ENCODE measurements around the gene TMEM222.
A peak's percentile ranks its signal among the peaks of the same experiment; 100 is the strongest.
"Not testable (repeated sequence)": the region's sequence is repeated elsewhere in the genome, so short reads cannot be mapped to it uniquely, and the experiment has no call there.

Gene TMEM222

DNA sequence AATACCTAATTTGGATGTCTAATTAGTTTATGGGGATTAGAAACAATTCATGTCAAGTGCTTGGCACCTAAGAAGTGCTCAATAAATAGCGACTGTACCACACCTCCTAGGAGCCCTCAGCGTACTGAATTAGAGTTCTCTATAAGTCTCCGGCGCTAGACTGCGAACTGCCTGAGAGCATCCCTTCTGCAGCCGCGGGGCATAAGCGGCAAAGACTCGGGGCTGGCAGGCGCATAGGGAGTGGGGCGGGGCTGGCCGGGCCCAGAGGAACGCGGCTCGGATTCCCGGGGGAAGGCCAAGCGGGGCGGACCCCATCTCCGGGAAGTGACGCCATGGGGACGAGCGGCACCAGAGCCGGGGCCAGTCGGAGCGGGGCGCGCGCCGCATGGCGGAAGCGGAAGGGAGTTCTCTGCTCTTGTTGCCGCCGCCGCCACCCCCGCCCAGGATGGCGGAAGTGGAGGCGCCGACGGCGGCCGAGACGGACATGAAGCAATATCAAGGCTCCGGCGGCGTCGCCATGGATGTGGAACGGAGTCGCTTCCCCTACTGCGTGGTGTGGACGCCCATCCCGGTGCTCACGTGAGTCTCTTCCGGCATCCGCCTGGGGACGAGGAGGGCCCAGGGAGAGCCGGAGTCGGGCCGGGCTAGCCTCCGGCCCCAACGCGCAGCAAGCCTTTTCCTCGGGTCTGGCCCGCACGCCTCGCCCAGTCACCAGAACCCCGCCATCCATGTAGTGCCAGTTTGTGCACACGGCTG lies at the start of gene TMEM222:
Gene TMEM222 (plus strand): TSS at position 351 of the 756 bp plus-strand sequence. CDS start 35 bp downstream, at position 386.
- DNase-seq, result peak; percentile 97

GRCh38 chr1:27274204-27274603 lies 47.8 kb upstream of the TMEM222 start:
- no peak for DNase-seq

GRCh38 chr1:27275696-27276095 lies 46.3 kb upstream of the TMEM222 start:
- DNase-seq, result no peak

DNA sequence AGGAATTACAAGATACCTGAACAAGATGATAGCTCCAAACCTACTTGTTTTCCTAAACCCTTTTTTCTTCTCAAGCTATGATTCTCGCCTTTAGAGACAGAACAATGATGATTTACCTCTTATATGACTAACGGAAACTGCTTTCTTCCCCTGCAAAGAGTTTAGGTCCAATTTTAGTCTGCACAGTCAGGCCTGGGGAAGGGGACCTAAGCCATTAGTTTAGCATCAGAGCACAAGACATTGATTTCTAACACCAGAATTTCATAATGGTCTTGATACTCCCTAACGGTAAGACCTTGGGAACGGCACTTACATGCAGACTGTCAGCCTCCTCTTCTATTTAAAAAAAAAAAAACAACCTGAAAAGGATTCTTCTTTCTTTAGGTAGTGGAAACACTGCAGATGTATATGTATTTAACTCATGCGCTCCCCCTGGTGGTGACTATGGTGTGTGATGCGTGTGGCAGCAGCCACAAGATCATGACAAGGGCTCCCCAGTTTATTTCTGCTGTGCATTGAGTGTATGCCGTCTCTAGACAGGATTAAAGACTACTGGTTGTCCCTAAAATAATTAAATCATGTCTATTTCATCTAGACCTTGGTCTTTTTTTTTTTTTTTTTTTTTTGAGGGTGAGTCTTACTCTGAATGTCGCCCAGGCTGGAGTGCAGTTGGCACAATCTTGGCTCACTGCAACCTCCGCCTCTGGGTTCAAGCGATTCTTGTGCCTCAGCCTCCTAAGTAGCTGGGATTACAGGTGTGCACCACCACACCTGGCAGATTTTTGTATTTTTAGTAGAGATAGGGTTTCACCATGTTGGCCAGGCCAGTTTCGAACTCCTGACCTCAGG lies 37.3 kb upstream of the TMEM222 start:
- DNase-seq, result peak; percentile 61

GRCh38 chr1:27285274-27285660 lies 36.7 kb upstream of the TMEM222 start:
- DNase-seq, result no peak

- DNase-seq, result not testable (repeated sequence)
Observed at GRCh38 chr1:27285821-27286220, 36.1 kb upstream of the TMEM222 start.

DNA sequence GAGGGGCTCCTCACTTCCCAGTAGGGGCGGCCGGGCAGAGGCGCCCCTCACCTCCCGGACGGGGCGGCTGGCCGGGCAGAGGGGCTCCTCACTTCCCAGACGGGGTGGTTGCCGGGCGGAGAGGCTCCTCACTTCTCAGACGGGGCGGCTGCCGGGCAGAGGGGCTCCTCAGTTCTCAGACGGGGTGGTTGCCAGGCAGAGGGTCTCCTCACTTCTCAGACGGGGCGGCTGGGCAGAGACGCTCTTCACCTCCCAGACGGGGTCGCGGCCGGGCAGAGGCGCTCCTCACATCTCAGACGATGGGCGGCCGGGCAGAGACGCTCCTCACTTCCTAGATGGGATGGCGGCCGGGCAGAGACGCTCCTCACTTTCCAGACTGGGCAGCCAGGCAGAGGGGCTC lies 32.8 kb upstream of the TMEM222 start:
- not testable (repeated sequence) for DNase-seq

GRCh38 chr1:27290581-27290980 lies 31.4 kb upstream of the TMEM222 start:
- DNase-seq, result no peak

GRCh38 chr1:27292106-27292505 lies 29.9 kb upstream of the TMEM222 start:
- DNase-seq, result no peak

GRCh38 chr1:27293915-27294314 lies 28.0 kb upstream of the TMEM222 start:
- DNase-seq, result no peak

- peak; percentile 47 for DNase-seq
Observed at GRCh38 chr1:27296773-27297291, 25.1 kb upstream of the TMEM222 start.

DNA sequence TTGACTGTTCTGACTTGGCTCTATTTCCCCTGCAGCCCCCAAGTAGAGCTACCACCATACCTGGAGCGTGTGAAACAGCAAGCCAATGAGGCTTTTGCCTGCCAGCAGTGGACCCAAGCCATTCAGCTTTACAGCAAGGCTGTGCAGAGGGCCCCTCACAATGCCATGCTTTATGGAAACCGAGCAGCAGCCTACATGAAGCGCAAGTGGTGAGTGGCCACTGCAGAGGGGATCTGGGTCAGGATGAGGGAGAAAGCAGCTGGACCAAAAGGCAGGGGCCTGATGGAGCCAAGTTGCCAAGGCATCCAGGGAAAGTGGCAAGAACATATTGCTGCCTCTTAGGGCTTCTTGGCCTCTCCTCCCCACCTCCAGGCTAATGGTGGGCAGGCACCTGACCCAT lies 24.1 kb upstream of the TMEM222 start:
- DNase-seq, result no peak

DNA sequence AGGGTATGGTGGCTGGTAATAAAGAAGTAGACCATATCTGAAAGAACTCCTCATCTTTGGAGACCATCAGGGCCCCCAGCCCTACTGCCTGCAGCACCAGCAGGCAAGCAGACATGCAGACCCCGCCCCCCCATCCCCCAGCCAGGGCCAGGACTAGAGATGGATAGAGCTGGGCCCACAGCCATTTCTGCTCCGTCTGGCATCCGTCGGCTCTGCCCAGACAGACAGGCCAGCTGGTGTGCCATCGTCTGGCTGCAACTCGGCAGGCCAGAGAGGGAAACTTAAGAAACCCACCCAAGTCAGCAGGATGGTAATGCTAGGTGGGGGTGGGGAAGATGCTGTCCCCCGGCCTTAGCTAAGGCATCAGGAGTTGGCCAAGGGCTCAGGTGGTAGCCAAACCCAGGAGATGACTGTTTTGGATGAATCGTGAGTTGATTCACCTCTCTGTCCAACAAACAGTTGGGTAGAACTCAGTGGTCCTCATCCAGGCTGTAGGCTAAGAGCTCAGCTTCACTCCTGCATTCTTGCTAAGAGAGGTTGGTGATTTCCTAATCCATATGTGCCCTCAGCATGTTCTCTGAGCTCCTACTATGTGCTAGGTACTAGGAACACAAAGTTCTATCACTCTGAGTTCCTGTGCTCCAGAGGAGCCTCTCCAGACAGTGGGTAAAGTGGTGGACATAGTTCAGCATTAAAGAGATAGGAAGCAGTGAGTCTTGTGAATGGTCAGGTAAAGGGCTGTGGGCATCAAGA lies 23.2 kb upstream of the TMEM222 start:
- no peak for DNase-seq

- no peak for DNase-seq
Observed at GRCh38 chr1:27299385-27300271, 22.3 kb upstream of the TMEM222 start.

DNA sequence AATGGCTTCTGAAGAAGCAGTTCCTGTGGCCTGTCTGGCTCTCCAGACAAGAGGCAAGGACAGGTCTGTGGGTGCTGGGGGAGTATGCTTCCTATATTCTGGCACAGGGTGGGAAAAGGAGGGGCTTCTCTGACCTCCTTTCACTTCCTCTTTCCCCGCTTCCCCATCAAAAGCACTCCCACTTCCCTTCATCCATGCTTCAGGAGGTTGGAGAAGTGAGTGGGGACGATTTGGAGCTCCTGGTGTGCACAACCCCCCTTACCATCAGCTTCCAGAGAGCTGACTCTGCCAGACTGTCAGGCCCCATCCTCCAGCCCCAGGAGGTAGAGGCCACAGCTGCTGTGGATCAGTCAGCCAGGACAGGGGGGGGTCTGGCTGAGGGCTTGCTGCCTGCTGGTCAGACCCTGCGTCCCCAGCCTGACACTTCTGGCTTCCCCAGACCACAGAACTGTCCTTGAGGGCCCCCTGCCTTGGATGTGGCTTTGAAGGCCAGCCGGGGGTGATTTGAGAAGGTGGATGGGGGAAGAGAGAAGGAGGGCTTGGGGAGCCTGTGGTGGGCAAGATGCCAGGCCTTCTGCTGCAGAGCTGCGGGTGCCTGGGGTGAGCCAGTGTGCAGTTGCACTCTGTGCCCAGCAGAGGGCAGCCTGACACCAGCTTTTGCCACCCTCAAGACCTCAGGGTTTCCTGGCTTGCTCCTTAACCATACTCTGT lies 21.5 kb upstream of the TMEM222 start:
- DNase-seq, result peak; percentile 73

DNA sequence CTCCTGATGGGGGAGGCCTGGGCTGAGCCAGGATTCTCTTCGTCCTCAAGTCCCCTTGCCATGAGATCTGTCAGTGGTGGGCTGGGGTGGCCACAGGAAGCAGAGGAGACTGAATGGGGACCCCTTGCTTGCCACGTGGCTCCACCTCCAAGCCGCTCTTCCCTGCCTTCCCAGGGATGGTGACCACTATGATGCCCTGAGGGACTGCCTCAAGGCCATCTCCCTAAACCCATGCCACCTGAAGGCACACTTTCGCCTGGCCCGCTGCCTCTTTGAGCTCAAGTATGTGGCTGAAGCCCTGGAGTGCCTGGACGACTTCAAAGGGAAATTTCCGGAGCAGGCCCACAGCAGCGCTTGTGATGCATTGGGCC lies 20.9 kb upstream of the TMEM222 start:
- no peak for DNase-seq

DNA sequence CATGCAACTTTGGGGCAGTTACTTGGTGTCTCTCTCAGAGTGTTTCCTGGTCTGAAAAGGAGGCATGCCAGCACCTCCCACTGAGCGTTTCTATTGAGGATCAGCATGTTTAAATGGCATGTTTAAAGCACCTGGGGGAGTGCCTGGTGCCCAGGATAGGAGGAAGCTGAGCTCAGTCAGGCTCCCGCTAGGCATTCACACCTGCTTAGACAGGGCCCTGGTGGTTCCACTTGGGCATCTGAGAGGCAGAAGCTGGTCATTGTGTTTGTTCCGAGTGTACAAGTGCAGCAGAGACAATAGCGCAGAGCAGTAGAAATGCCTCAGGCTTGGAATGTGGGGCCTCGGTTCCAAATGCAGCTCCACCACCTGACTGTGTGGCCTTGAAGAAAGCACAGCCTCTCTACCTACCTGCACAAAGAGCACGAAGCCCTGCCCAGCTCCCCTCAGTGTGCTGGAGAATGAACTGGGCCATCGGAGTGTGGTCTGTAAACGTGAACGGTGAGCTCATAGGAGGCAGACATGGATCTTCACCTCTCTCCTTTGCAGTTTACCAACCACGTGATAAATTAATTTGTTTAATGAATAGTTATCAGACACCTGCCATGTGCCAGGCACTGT lies 20.3 kb upstream of the TMEM222 start:
- DNase-seq, result no peak

- no peak for DNase-seq
Observed at GRCh38 chr1:27302612-27303011, 19.4 kb upstream of the TMEM222 start.

GRCh38 chr1:27303509-27303908 lies 18.5 kb upstream of the TMEM222 start:
- DNase-seq, result no peak

DNA sequence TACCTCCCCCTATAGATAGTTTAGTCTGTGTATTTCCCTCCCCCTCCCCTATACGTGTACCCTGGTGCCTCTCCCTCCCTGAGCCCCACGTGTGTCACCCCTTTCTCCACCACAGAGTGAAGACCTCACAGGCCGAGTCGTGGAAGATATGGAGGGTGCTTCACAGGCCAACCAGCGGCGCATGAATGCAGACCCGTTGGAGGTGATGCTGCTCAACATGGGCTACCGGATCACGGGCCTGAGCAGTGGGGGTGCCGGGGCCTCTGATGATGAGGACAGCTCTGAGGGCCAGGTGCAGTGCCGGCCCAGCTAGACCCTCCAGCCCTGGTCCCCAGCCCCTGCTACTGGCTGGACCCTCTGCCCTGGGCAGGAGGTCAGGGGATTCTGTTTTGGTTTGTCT lies 15.9 kb upstream of the TMEM222 start:
- DNase-seq, result no peak
